Liver (tissue), 9 donors: ENCODE results near the gene ARHGEF7. TPM values are rescaled to one million over a fixed set of nuclear protein-coding genes. Genes with fewer than 3 reads are reported as not detected.

ENCODE experiments used
- DNase-seq: peaks from one replicate; pipeline ENCODE4 v3.0.0-alpha.2; 2017; ENCODE audit warnings: low spot score
- H3K27ac ChIP-seq, 2 donors: one replicate each; pipeline ENCODE4 v1.7.0; 2013; ENCODE audit warnings: inconsistent platforms in 2 of 2, low read length in 2 of 2, control low read depth in 1 of 2, low read depth in 1 of 2, mild to moderate bottlenecking in 1 of 2
- H3K27me3 ChIP-seq, 4 donors: one replicate each; pipeline versions ENCODE4 v1.6.1 to v1.7.0; 2013; ENCODE audit warnings: low read length in 3 of 4, inconsistent platforms in 1 of 4, mild to moderate bottlenecking in 1 of 4, moderate library complexity in 1 of 4; ENCODE audit not compliant: control insufficient read depth in 4 of 4, insufficient read depth in 4 of 4
- H3K36me3 ChIP-seq, 4 donors: one replicate each; pipeline versions ENCODE4 v1.6.1 to v1.7.0; 2013; ENCODE audit warnings: low read length in 3 of 4, mild to moderate bottlenecking in 3 of 4, low read depth in 1 of 4, moderate library complexity in 1 of 4; ENCODE audit not compliant: control insufficient read depth in 4 of 4, insufficient read depth in 3 of 4
- H3K4me1 ChIP-seq, 4 donors: one replicate each; pipeline versions ENCODE4 v1.6.1 to v1.7.0; 2013; ENCODE audit warnings: low read length in 3 of 4, mild to moderate bottlenecking in 3 of 4, moderate library complexity in 1 of 4; ENCODE audit not compliant: control insufficient read depth in 4 of 4, insufficient read depth in 4 of 4
- H3K4me3 ChIP-seq, 3 donors: one replicate each; pipeline versions ENCODE4 v1.6.1 to v1.7.0; 2013; ENCODE audit warnings: low read length in 3 of 3, control low read depth in 1 of 3, low read depth in 1 of 3, mild to moderate bottlenecking in 1 of 3
- H3K9ac ChIP-seq, 2 donors: one replicate each; pipeline ENCODE4 v1.7.0; 2013; ENCODE audit warnings: low read length in 2 of 2, mild to moderate bottlenecking in 2 of 2, moderate library complexity in 2 of 2, control low read depth in 1 of 2, low read depth in 1 of 2
- H3K9me3 ChIP-seq, 4 donors: one replicate each; pipeline versions ENCODE4 v1.6.1 to v1.7.0; 2013; ENCODE audit warnings: low read length in 3 of 4; ENCODE audit not compliant: control insufficient read depth in 4 of 4
- EGR1 ChIP-seq, 2 donors: IDR thresholded peaks; 2 replicates each; pipeline ENCODE4 v1.6.1; 2016 to 2018; ENCODE audit warnings: antibody characterized with exemption in 2 of 2, low read depth in 2 of 2
- FOXA1 ChIP-seq: IDR thresholded peaks from 2 replicates; pipeline ENCODE4 v1.6.1; 2016; ENCODE audit warnings: antibody characterized with exemption
- FOXA2 ChIP-seq: IDR thresholded peaks from 2 replicates; pipeline ENCODE4 v1.6.1; 2016; ENCODE audit warnings: antibody characterized with exemption
- GABPA ChIP-seq, 2 donors: IDR thresholded peaks in 1 of 2; conservative IDR thresholded peaks in 1 of 2; 2 replicates each; pipeline ENCODE4 v1.6.1; 2016; ENCODE audit warnings: antibody characterized with exemption in 2 of 2, mild to moderate bottlenecking in 1 of 2, moderate library complexity in 1 of 2
- HNF4A ChIP-seq, 2 donors: conservative IDR thresholded peaks; 2 replicates each; pipeline ENCODE4 v1.6.1; 2016; ENCODE audit warnings: antibody characterized with exemption in 2 of 2, mild to moderate bottlenecking in 2 of 2
- HNF4G ChIP-seq: IDR thresholded peaks from 2 replicates; pipeline ENCODE4 v1.6.1; 2016; ENCODE audit warnings: antibody characterized with exemption
- JUND ChIP-seq, 2 donors: IDR thresholded peaks; 2 replicates each; pipeline ENCODE4 v1.6.1; 2016; ENCODE audit warnings: antibody characterized with exemption in 2 of 2
- NR2F2 ChIP-seq: IDR thresholded peaks from 2 replicates; pipeline ENCODE4 v1.6.1; 2016; ENCODE audit warnings: antibody characterized with exemption
- RAD21 ChIP-seq, 2 donors: IDR thresholded peaks; 2 replicates each; pipeline ENCODE4 v1.6.1; 2016; ENCODE audit warnings: antibody characterized with exemption in 2 of 2, mild to moderate bottlenecking in 2 of 2
- RXRA ChIP-seq, 2 donors: IDR thresholded peaks; 2 replicates each; pipeline ENCODE4 v1.6.1; 2017 to 2018; ENCODE audit warnings: antibody characterized with exemption in 2 of 2, mild to moderate bottlenecking in 1 of 2
- SP1 ChIP-seq: IDR thresholded peaks from 2 replicates; pipeline ENCODE4 v1.6.1; 2018; ENCODE audit warnings: antibody characterized with exemption, mild to moderate bottlenecking
- TAF1 ChIP-seq: conservative IDR thresholded peaks from 2 replicates; pipeline ENCODE4 v1.6.1; 2016; ENCODE audit warnings: antibody characterized with exemption, mild to moderate bottlenecking
- YY1 ChIP-seq: IDR thresholded peaks from 2 replicates; pipeline ENCODE4 v1.6.1; 2016; ENCODE audit warnings: antibody characterized with exemption, mild to moderate bottlenecking
- WGBS: extraction: QIAGEN DNeasy Blood & Tissue Kit; methylation state at CpG from one replicate; pipeline ENCODE4 v1.1.7; 2013; 5-methylcytosine and 5-hydroxymethylcytosine counted together
- polyA plus RNA-seq, 2 donors: library from polyadenylated mRNA; stranded (reverse) in 1 of 2; unstranded in 1 of 2; fragments of 200-250 nt in 1 of 2; fragments of >200 nt in 1 of 2; fragmentation: Nextera tagmentation in 1 of 2; extraction: Ambion mirVana in 1 of 2; gene quantifications; one replicate each; pipeline versions ENCODE4 v1.2.1 to v1.2.3, GENCODE V29; 2013 to 2015
- total RNA-seq, 2 donors: library from RNA; depleted of rRNA; stranded (reverse); fragments of >200 nt; gene quantifications; one replicate each; pipeline ENCODE4 v1.2.3, GENCODE V29; 2014
- TF ChIP-seq, protein P1 (sequence below): IDR thresholded peaks from 2 replicates; pipeline ENCODE4 v1.6.1; 2016; ENCODE audit warnings: antibody characterized with exemption
- TF ChIP-seq, protein P2 (sequence below): IDR thresholded peaks from 2 replicates; pipeline ENCODE4 v1.6.1; 2016; ENCODE audit warnings: antibody characterized with exemption, mild to moderate bottlenecking
- TF ChIP-seq, protein P3 (sequence below): IDR thresholded peaks from 2 replicates; pipeline ENCODE4 v1.6.1; 2016; ENCODE audit warnings: antibody characterized with exemption
- TF ChIP-seq, protein P4 (sequence below): IDR thresholded peaks from 2 replicates; pipeline ENCODE4 v1.6.1; 2016; ENCODE audit warnings: antibody characterized with exemption
- TF ChIP-seq, protein P5 (sequence below): fragments of 150-350 bp; IDR thresholded peaks from 2 replicates; pipeline ENCODE4 v1.5.1; 2017; ENCODE audit warnings: improper control_type of control experiment, low read depth, low read length; ENCODE audit not compliant: missing input control
- donor health status: healthy.
- donor health status: healthy.
- donor health status: healthy.
- donor health status: healthy.
- donor health status: healthy.

The ARHGEF7 gene
- total and polyA plus RNA-seq, 4 donors, result 10.3 to 37.5 (median 20.1) TPM

- H3K36me3 ChIP-seq, result no peaks in the 10 kb centered on the region
- no peak overlapping the region for H3K27ac ChIP-seq
- TF ChIP-seq RAD21 (IDR thresholded peaks at IDR 0.05), result no peak
- TF ChIP-seq, protein P1, sequence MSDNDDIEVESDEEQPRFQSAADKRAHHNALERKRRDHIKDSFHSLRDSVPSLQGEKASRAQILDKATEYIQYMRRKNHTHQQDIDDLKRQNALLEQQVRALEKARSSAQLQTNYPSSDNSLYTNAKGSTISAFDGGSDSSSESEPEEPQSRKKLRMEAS, result no peak
- no peak for TF ChIP-seq HNF4A (conservative IDR thresholded peaks at IDR 0.05)
- no peak for TF ChIP-seq FOXA2
- no peak for TF ChIP-seq FOXA1
- WGBS, result 73% methylated on average over 7 of the region's 7 CpGs
- no peak for DNase-seq
- H3K4me1 ChIP-seq, result no peaks in the 10 kb centered on the region
- no peaks in the 10 kb centered on the region for H3K9me3 ChIP-seq
- no peaks in the 10 kb centered on the region for H3K27me3 ChIP-seq
- no peak overlapping the region for H3K9ac ChIP-seq
- no peak overlapping the region for H3K4me3 ChIP-seq
These were observed 30.0 kb downstream of the ARHGEF7 start for GRCh38 chr13:111145071-111145470.

- Histone ChIP-seq H3K36me3 (no peaks in the 10 kb centered on the region), H3K4me3 (no peak overlapping the region), H3K27me3 (no peaks in the 10 kb centered on the region), H3K27ac (no peak overlapping the region), H3K9me3 (no peaks in the 10 kb centered on the region), H3K4me1 (no peaks in the 10 kb centered on the region), H3K9ac (no peak overlapping the region)
- WGBS, result 92% methylated on average over 7 of the region's 7 CpGs
- DNase-seq, result no peak
- TF ChIP-seq EGR1 (IDR thresholded peaks at IDR 0.05; ENCODE audit: low read depth in 2 of 2), result no peak
- TF ChIP-seq, protein P1, result no peak
- no peak for TF ChIP-seq TAF1
- no peak for TF ChIP-seq SP1
- TF ChIP-seq RAD21 (IDR thresholded peaks at IDR 0.05), result no peak
- TF ChIP-seq FOXA2, result no peak
- no peak for TF ChIP-seq HNF4A (conservative IDR thresholded peaks at IDR 0.05)
- no peak for TF ChIP-seq HNF4G
- TF ChIP-seq YY1, result no peak
- no peak for TF ChIP-seq FOXA1
- TF ChIP-seq, protein P2, sequence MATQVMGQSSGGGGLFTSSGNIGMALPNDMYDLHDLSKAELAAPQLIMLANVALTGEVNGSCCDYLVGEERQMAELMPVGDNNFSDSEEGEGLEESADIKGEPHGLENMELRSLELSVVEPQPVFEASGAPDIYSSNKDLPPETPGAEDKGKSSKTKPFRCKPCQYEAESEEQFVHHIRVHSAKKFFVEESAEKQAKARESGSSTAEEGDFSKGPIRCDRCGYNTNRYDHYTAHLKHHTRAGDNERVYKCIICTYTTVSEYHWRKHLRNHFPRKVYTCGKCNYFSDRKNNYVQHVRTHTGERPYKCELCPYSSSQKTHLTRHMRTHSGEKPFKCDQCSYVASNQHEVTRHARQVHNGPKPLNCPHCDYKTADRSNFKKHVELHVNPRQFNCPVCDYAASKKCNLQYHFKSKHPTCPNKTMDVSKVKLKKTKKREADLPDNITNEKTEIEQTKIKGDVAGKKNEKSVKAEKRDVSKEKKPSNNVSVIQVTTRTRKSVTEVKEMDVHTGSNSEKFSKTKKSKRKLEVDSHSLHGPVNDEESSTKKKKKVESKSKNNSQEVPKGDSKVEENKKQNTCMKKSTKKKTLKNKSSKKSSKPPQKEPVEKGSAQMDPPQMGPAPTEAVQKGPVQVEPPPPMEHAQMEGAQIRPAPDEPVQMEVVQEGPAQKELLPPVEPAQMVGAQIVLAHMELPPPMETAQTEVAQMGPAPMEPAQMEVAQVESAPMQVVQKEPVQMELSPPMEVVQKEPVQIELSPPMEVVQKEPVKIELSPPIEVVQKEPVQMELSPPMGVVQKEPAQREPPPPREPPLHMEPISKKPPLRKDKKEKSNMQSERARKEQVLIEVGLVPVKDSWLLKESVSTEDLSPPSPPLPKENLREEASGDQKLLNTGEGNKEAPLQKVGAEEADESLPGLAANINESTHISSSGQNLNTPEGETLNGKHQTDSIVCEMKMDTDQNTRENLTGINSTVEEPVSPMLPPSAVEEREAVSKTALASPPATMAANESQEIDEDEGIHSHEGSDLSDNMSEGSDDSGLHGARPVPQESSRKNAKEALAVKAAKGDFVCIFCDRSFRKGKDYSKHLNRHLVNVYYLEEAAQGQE, result no peak
- TF ChIP-seq, protein P3, sequence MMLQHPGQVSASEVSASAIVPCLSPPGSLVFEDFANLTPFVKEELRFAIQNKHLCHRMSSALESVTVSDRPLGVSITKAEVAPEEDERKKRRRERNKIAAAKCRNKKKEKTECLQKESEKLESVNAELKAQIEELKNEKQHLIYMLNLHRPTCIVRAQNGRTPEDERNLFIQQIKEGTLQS, result no peak
- TF ChIP-seq NR2F2, result no peak
- TF ChIP-seq RXRA (IDR thresholded peaks at IDR 0.05), result no peak
- no peak for TF ChIP-seq JUND (IDR thresholded peaks at IDR 0.05)
- TF ChIP-seq, protein P4, sequence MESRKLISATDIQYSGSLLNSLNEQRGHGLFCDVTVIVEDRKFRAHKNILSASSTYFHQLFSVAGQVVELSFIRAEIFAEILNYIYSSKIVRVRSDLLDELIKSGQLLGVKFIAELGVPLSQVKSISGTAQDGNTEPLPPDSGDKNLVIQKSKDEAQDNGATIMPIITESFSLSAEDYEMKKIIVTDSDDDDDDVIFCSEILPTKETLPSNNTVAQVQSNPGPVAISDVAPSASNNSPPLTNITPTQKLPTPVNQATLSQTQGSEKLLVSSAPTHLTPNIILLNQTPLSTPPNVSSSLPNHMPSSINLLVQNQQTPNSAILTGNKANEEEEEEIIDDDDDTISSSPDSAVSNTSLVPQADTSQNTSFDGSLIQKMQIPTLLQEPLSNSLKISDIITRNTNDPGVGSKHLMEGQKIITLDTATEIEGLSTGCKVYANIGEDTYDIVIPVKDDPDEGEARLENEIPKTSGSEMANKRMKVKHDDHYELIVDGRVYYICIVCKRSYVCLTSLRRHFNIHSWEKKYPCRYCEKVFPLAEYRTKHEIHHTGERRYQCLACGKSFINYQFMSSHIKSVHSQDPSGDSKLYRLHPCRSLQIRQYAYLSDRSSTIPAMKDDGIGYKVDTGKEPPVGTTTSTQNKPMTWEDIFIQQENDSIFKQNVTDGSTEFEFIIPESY, result no peak
- no peak for TF ChIP-seq GABPA (IDR thresholded peaks at IDR 0.05 in 1 of 2, conservative IDR thresholded peaks at IDR 0.05 in 1 of 2)
- TF ChIP-seq, protein P5, sequence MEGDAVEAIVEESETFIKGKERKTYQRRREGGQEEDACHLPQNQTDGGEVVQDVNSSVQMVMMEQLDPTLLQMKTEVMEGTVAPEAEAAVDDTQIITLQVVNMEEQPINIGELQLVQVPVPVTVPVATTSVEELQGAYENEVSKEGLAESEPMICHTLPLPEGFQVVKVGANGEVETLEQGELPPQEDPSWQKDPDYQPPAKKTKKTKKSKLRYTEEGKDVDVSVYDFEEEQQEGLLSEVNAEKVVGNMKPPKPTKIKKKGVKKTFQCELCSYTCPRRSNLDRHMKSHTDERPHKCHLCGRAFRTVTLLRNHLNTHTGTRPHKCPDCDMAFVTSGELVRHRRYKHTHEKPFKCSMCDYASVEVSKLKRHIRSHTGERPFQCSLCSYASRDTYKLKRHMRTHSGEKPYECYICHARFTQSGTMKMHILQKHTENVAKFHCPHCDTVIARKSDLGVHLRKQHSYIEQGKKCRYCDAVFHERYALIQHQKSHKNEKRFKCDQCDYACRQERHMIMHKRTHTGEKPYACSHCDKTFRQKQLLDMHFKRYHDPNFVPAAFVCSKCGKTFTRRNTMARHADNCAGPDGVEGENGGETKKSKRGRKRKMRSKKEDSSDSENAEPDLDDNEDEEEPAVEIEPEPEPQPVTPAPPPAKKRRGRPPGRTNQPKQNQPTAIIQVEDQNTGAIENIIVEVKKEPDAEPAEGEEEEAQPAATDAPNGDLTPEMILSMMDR, result no peak
These were observed 30.4 kb downstream of the ARHGEF7 start for GRCh38 chr13:111145506-111145905.
